CD4-positive, alpha-beta T cell (primary cell): ENCODE results near the gene GJD4. TPM values are rescaled to one million over a fixed set of nuclear protein-coding genes. Genes with fewer than 3 reads are reported as not detected.

Experiments
- ATAC-seq: fragments of 200-7000 bp; cut with Tn5 transposase; one replicate; pipeline ENCODE4 v1.10.0; 2022; ENCODE audit warnings: mild to moderate bottlenecking; ENCODE audit not compliant: poor library complexity
- CTCF ChIA-PET: fragments of 350-600 bp; sonication (Branson Sonifier 250); formaldehyde crosslinking; loops from one replicate; lab custom pipeline; 2021; ENCODE audit warnings: antibody characterized with exemption, inconsistent platforms; lab: Charles Lee
- POLR2A ChIA-PET: fragments of 350-600 bp; sonication (Branson Sonifier 250); formaldehyde crosslinking; loops from one replicate; lab custom pipeline; 2021; ENCODE audit warnings: antibody characterized with exemption, inconsistent platforms; lab: Charles Lee
- DNase-seq, 14 experiments: peaks; one replicate each; pipeline ENCODE4 v3.0.0-alpha.2; 2013 to 2020; ENCODE audit warnings: mixed read lengths in 2 of 14
- H3K27ac ChIP-seq, 2 donors: one replicate each; pipeline versions ENCODE4 v1.5.1 to v1.7.0; 2013; ENCODE audit warnings: low read length in 2 of 2, low read depth in 1 of 2, mild to moderate bottlenecking in 1 of 2
- H3K27me3 ChIP-seq, 2 experiments: 1 replicate in 1 of 2; 2 replicates in 1 of 2; pipeline versions ENCODE4 v1.6.1 to v1.7.0; 2013; ENCODE audit warnings: low read length in 2 of 2, control low read depth in 1 of 2, mild to moderate bottlenecking in 1 of 2, moderate library complexity in 1 of 2; ENCODE audit not compliant: insufficient read depth in 2 of 2, control insufficient read depth in 1 of 2
- H3K36me3 ChIP-seq: one replicate; pipeline ENCODE4 v1.6.1; 2013; ENCODE audit warnings: low read length, control low read depth; ENCODE audit not compliant: insufficient read depth
- H3K4me1 ChIP-seq: one replicate; pipeline ENCODE4 v1.6.1; 2013; ENCODE audit warnings: low read length, control low read depth; ENCODE audit not compliant: insufficient read depth
- H3K4me3 ChIP-seq: one replicate; pipeline ENCODE4 v1.5.1; 2013; ENCODE audit warnings: mild to moderate bottlenecking, low read length, moderate library complexity
- H3K9me3 ChIP-seq, 2 experiments: 1 replicate in 1 of 2; 2 replicates in 1 of 2; pipeline versions ENCODE4 v1.6.1 to v1.7.0; 2013; ENCODE audit warnings: low read length in 2 of 2, mild to moderate bottlenecking in 2 of 2, control low read depth in 1 of 2, moderate library complexity in 1 of 2; ENCODE audit not compliant: control insufficient read depth in 1 of 2, insufficient read depth in 1 of 2
- H3K27ac Mint-ChIP-seq: one replicate; pipeline ENCODE4 v1.8.0; 2020; ENCODE audit warnings: mixed read lengths
- H3K27me3 Mint-ChIP-seq: one replicate; pipeline ENCODE4 v1.8.0; 2021; ENCODE audit warnings: mixed read lengths
- H3K36me3 Mint-ChIP-seq: one replicate; pipeline ENCODE4 v1.8.0; 2021; ENCODE audit warnings: low read depth, mixed read lengths
- H3K4me1 Mint-ChIP-seq: one replicate; pipeline ENCODE4 v1.8.0; 2021; ENCODE audit warnings: low read depth, mixed read lengths
- H3K4me3 Mint-ChIP-seq: one replicate; pipeline ENCODE4 v1.8.0; 2020; ENCODE audit warnings: mild to moderate bottlenecking, mixed read lengths
- H3K9me3 Mint-ChIP-seq: one replicate; pipeline ENCODE4 v1.8.0; 2020; ENCODE audit warnings: mixed read lengths
- intact Hi-C, 2 experiments: fragments of 100-400 bp; cut with DNase I in 1 of 2; cut with micrococcal nuclease in 1 of 2; formaldehyde crosslinking; loops; one replicate each; pipeline versions ENCODE4 v1.15.1 to v1.9.0; 2023 to 2025; cut with DNase I, micrococcal nuclease
- total RNA-seq, 174 experiments: library from RNA in 2 of 174; stranded (reverse) in 2 of 174; gene quantifications; one replicate each; pipeline ENCODE4 v1.2.3 and lab custom pipeline; 2021 to 2026
- TF ChIP-seq, protein P1 (sequence below): fragments of 200-600 bp; IDR thresholded peaks from one replicate; pipeline ENCODE4 v1.8.0; 2022; ENCODE audit warnings: antibody characterized with exemption, mild to moderate bottlenecking

Gene GJD4
- total RNA-seq, 2 experiments from 2014 or later: not detected

DNA sequence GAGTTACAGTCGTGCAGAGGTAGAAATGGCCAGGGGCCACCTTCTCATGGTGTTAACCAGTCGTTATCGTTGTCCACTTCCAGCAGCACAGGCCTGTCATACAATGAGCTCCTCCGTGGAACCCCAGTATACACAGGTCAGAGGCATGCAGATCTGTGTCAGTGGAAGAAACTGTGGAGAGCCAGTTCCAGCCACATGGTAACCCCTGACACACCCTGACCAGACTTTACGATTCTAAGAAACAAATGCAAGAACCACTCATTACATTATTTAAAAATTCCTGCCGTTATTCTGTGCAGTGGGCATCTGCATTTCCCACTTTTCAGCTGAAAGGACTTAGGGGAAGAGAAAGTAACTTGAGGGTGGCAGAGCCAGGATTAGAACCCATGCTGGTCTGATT, 23.5 kb upstream of the GJD4 start:
- intact Hi-C loops: no loop called here
- Histone ChIP-seq H3K4me3 (no peak overlapping the region), H3K4me1 (no peaks in the 10 kb centered on the region), H3K9me3 (peaks cover 0 to 12% of the 10 kb centered on the region in 2 experiments), H3K27me3 (no peaks in the 10 kb centered on the region), H3K27ac (no peak overlapping the region), H3K36me3 (no peaks in the 10 kb centered on the region)
- ChIA-PET POLR2A (no interaction called here), CTCF (interaction anchor here (1.4 kb wide), 1 partner anchor 18 kb away, joined by 4 read pairs; no protein-coding TSS in a partner anchor)
- no peaks in the 10 kb centered on the region for H3K4me1 Mint-ChIP-seq
- DNase-seq: no peak
- peaks cover 5% of the 10 kb centered on the region for H3K27me3 Mint-ChIP-seq
- TF ChIP-seq, protein P1, sequence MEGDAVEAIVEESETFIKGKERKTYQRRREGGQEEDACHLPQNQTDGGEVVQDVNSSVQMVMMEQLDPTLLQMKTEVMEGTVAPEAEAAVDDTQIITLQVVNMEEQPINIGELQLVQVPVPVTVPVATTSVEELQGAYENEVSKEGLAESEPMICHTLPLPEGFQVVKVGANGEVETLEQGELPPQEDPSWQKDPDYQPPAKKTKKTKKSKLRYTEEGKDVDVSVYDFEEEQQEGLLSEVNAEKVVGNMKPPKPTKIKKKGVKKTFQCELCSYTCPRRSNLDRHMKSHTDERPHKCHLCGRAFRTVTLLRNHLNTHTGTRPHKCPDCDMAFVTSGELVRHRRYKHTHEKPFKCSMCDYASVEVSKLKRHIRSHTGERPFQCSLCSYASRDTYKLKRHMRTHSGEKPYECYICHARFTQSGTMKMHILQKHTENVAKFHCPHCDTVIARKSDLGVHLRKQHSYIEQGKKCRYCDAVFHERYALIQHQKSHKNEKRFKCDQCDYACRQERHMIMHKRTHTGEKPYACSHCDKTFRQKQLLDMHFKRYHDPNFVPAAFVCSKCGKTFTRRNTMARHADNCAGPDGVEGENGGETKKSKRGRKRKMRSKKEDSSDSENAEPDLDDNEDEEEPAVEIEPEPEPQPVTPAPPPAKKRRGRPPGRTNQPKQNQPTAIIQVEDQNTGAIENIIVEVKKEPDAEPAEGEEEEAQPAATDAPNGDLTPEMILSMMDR: no peak
- no peaks in the 10 kb centered on the region for H3K36me3 Mint-ChIP-seq
- H3K9me3 Mint-ChIP-seq: no peaks in the 10 kb centered on the region
- H3K27ac Mint-ChIP-seq: no peak overlapping the region
- no peak for ATAC-seq
- H3K4me3 Mint-ChIP-seq: no peak overlapping the region

DNA sequence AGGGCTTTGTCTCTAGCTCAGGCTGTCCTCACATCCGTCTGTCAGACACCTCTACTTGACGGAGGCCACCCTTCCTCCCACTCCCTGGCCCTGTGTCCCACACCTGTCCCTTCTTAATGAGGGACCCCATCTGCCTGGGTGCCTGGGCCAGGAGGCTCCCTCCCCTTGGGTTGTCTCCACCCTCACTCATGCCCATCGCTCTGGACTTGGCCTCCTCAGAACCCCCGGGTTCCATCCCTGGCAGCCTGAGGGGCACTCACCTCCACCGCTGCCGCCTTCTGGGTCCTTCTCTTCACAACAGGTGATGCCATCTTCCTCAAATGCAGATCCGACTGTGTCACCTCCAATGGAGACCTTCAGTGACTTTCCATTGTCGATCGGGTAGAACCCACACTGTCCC, 20.2 kb upstream of the GJD4 start:
- TF ChIP-seq, protein P1: no peak
- CTCF ChIA-PET: no interaction called here

DNA sequence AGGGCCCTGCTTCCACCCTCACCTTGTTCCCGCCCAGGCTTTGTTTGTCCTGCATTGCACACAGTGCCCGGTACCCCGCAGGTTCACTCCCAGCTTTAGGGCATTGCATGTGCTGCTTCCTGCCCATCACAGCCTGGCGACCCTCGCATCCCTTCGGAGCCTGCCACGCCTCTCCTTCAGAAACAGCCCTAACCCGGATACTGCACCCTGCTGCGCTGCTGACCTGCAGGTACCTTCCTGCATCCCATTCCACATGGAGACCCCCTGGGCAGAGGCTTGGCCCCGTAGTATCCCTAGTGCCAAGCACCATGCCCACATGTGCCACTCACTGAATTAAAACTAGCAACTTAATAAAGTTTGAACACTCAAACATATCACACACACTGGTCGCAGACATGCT, 19.8 kb upstream of the GJD4 start:
- DNase-seq: no peak

More for the DNA sequence above, 20.2 kb upstream of the GJD4 start:
- Histone ChIP-seq H3K27me3 (peaks cover 2 to 3% of the 10 kb centered on the region in 2 experiments), H3K27ac (no peak overlapping the region), H3K4me3 (no peak overlapping the region), H3K36me3 (no peaks in the 10 kb centered on the region), H3K9me3 (peaks cover 0 to 6% of the 10 kb centered on the region in 2 experiments), H3K4me1 (no peaks in the 10 kb centered on the region)
- no peaks in the 10 kb centered on the region for H3K36me3 Mint-ChIP-seq
- peaks cover 16% of the 10 kb centered on the region for H3K27me3 Mint-ChIP-seq
- intact Hi-C loops: no loop called here
- no peak for DNase-seq
- no peak overlapping the region for H3K4me3 Mint-ChIP-seq
- ATAC-seq: no peak
- POLR2A ChIA-PET: no interaction called here
- no peaks in the 10 kb centered on the region for H3K4me1 Mint-ChIP-seq
- no peaks in the 10 kb centered on the region for H3K9me3 Mint-ChIP-seq
- no peak overlapping the region for H3K27ac Mint-ChIP-seq

More for the DNA sequence above, 19.8 kb upstream of the GJD4 start:
- ChIA-PET POLR2A (no interaction called here), CTCF (no interaction called here)
- no peak overlapping the region for H3K4me3 ChIP-seq
- intact Hi-C loops: no loop called here
- peaks cover 1 to 6% of the 10 kb centered on the region in 2 experiments for H3K9me3 ChIP-seq
- H3K27me3 Mint-ChIP-seq: peaks cover 16% of the 10 kb centered on the region
- no peaks in the 10 kb centered on the region for H3K36me3 ChIP-seq
- H3K4me3 Mint-ChIP-seq: no peak overlapping the region
- no peaks in the 10 kb centered on the region for H3K4me1 Mint-ChIP-seq
- H3K4me1 ChIP-seq: no peaks in the 10 kb centered on the region
- no peaks in the 10 kb centered on the region for H3K36me3 Mint-ChIP-seq
- H3K27me3 ChIP-seq: peaks cover 2 to 3% of the 10 kb centered on the region in 2 experiments
- H3K27ac Mint-ChIP-seq: no peak overlapping the region
- TF ChIP-seq, protein P1: no peak
- H3K9me3 Mint-ChIP-seq: no peaks in the 10 kb centered on the region
- ATAC-seq: no peak
- H3K27ac ChIP-seq: no peak overlapping the region
